Natural killer cell (primary cell): ENCODE results near the gene LYVE1. TPM values are rescaled to one million over a fixed set of nuclear protein-coding genes. Genes with fewer than 3 reads are reported as not detected.

ENCODE experiments used
- ATAC-seq, 3 donors: fragments of 150-1000 bp in 2 of 3; fragments of 200-7000 bp in 1 of 3; cut with Tn5 transposase; 1 replicate in 1 of 3; 2 replicates in 2 of 3; pipeline ENCODE4 v1.10.0; 2021; ENCODE audit warnings: mild to moderate bottlenecking in 2 of 3, moderate library complexity in 2 of 3
- DNase-seq, 2 donors: peaks; one replicate each; pipeline versions ENCODE4 v3.0.0 to v3.0.0-alpha.2; 2013 to 2021; ENCODE audit warnings: mixed read lengths in 1 of 2
- H3K27ac ChIP-seq: one replicate; pipeline ENCODE4 v1.5.1; 2013; ENCODE audit warnings: mild to moderate bottlenecking, low read length
- H3K27me3 ChIP-seq: one replicate; pipeline ENCODE4 v1.6.1; 2013; ENCODE audit warnings: low read length; ENCODE audit not compliant: control insufficient read depth, insufficient read depth
- H3K36me3 ChIP-seq: one replicate; pipeline ENCODE4 v1.6.1; 2013; ENCODE audit warnings: low read length; ENCODE audit not compliant: control insufficient read depth, insufficient read depth
- H3K4me1 ChIP-seq: one replicate; pipeline ENCODE4 v1.6.1; 2013; ENCODE audit warnings: low read length; ENCODE audit not compliant: control insufficient read depth, insufficient read depth
- H3K4me3 ChIP-seq: one replicate; pipeline ENCODE4 v1.5.1; 2013; ENCODE audit warnings: low read length
- H3K9me3 ChIP-seq: one replicate; pipeline ENCODE4 v1.6.1; 2013; ENCODE audit warnings: low read length; ENCODE audit not compliant: control insufficient read depth, insufficient read depth
- H3K27ac Mint-ChIP-seq, 2 donors: one replicate each; pipeline ENCODE4 v1.8.0; 2022; ENCODE audit warnings: mild to moderate bottlenecking in 2 of 2, mixed read lengths in 2 of 2, moderate library complexity in 1 of 2
- H3K27me3 Mint-ChIP-seq, 2 donors: one replicate each; pipeline ENCODE4 v1.8.0; 2022; ENCODE audit warnings: low read depth in 2 of 2, mixed read lengths in 2 of 2
- H3K36me3 Mint-ChIP-seq: one replicate; pipeline ENCODE4 v1.8.0; 2022; ENCODE audit warnings: mixed read lengths
- H3K4me1 Mint-ChIP-seq, 2 donors: one replicate each; pipeline ENCODE4 v1.8.0; 2022; ENCODE audit warnings: mixed read lengths in 2 of 2
- H3K4me3 Mint-ChIP-seq: one replicate; pipeline ENCODE4 v1.8.0; 2022; ENCODE audit warnings: mild to moderate bottlenecking, moderate library complexity, mixed read lengths
- H3K9me3 Mint-ChIP-seq, 2 donors: one replicate each; pipeline ENCODE4 v1.8.0; 2022; ENCODE audit warnings: mixed read lengths in 2 of 2
- CTCF ChIP-seq: fragments of 200-600 bp; IDR thresholded peaks from one replicate; pipeline ENCODE4 v1.8.0; 2022; ENCODE audit warnings: antibody characterized with exemption
- WGBS: methylation state at CpG from one replicate; pipeline ENCODE4 v1.1.7; 2013; ENCODE audit warnings: missing lambda C conversion rate; ENCODE audit not compliant: insufficient coverage; 5-methylcytosine and 5-hydroxymethylcytosine counted together
- intact Hi-C: fragments of 100-400 bp; cut with micrococcal nuclease; formaldehyde crosslinking; loops from one replicate; pipeline ENCODE4 v1.14.2; 2022
- total RNA-seq, 4 donors: library from RNA; stranded (reverse); fragments of 120-200 nt in 1 of 4; gene quantifications; one replicate each; pipeline versions ENCODE4 v1.2.3 to v1.2.4, GENCODE V29; 2013 to 2022

LYVE1 gene
- total RNA-seq, 3 donors from 2014 or later (not counting 1 experiment from before 2014, with no cell fraction given), result not detected

GRCh38 chr11:10606536-10607208 lies 38.2 kb upstream of the LYVE1 start:
- Mint-ChIP-seq H3K4me3 (no peak overlapping the region), H3K4me1 (peaks cover 12 to 21% of the 10 kb centered on the region in 2 donors), H3K36me3 (no peaks in the 10 kb centered on the region), H3K9me3 (no peaks in the 10 kb centered on the region), H3K27ac (peak overlapping the region in 1 of 2 donors; percentile 76), H3K27me3 (peaks cover 5 to 10% of the 10 kb centered on the region in 2 donors)
- DNase-seq (no peak), ATAC-seq (peak; percentile 28 to 67 (median 46))
- H3K27me3 ChIP-seq, result peaks cover under 1% of the 10 kb centered on the region
- H3K4me3 ChIP-seq, result no peak overlapping the region
- H3K4me1 ChIP-seq, result peaks cover 40% of the 10 kb centered on the region
- no peak for TF ChIP-seq CTCF
- intact Hi-C loops, result no loop called here
- 75% methylated on average over 2 of the region's 6 CpGs for WGBS
- no peaks in the 10 kb centered on the region for H3K9me3 ChIP-seq
- peak overlapping the region; percentile 67 for H3K27ac ChIP-seq
- no peaks in the 10 kb centered on the region for H3K36me3 ChIP-seq

DNA sequence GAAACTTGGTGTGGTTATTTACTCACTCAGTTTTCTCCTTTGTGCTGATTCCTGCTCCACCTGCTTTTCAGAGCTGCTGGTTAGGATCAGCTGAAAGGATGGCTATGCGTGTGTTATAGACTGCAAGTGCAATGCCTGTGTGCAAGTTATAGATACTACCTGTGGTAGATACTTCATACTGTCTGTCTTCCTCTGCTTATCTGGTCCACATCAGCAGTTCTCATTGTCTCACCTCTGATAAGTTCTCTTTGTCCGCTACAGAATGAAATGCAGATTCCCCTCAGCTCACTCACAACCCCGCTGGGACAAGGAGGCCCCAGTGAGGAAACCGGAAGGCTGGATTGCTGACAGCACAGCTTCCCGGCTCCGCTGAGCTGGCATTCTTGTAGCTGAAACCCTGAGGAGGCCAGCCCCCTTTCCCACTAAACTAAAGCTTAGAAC lies 37.5 kb upstream of the LYVE1 start:
- intact Hi-C loops, result no loop called here
- H3K4me3 Mint-ChIP-seq, result no peak overlapping the region
- DNase-seq, result no peak

DNA sequence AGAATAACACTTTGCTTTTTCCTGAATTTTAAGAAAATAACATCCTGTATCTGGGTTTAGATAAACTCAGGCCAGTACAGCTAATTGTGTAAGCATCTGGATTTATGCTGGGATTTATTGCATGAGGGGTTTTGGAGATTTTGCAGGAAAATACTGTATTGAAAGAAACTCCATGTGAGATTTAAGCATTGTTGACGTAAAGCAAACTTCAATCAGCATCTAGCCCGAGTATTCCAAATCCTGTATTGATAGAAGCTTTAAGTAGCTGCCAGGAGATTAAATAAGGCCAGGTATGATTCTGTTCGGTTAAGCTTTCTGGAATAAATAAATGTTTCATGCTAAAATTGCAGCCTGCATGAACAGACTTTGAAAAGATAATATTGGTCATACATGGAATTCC lies 36.3 kb upstream of the LYVE1 start:
- Mint-ChIP-seq H3K4me1 (peaks cover 12 to 25% of the 10 kb centered on the region in 2 donors), H3K4me3 (no peak overlapping the region), H3K27ac (no peak overlapping the region), H3K36me3 (no peaks in the 10 kb centered on the region), H3K27me3 (no peaks in the 10 kb centered on the region), H3K9me3 (no peaks in the 10 kb centered on the region)
- Histone ChIP-seq H3K27ac (no peak overlapping the region), H3K27me3 (no peaks in the 10 kb centered on the region), H3K4me3 (no peak overlapping the region), H3K36me3 (no peaks in the 10 kb centered on the region), H3K4me1 (peaks cover 41% of the 10 kb centered on the region), H3K9me3 (no peaks in the 10 kb centered on the region)
- no peak for TF ChIP-seq CTCF
- no peak for ATAC-seq
- DNase-seq, result no peak
- WGBS, result 90% methylated on average over 3 of the region's 3 CpGs
- intact Hi-C loops, result no loop called here

More for the DNA sequence above, 37.5 kb upstream of the LYVE1 start:
- Histone ChIP-seq H3K9me3 (no peaks in the 10 kb centered on the region), H3K36me3 (no peaks in the 10 kb centered on the region), H3K4me3 (no peak overlapping the region), H3K4me1 (peaks cover 41% of the 10 kb centered on the region), H3K27ac (peak overlapping the region; percentile 61), H3K27me3 (no peaks in the 10 kb centered on the region)
- no peak for ATAC-seq
- peaks cover 0 to 2% of the 10 kb centered on the region in 2 donors for H3K27me3 Mint-ChIP-seq
- H3K36me3 Mint-ChIP-seq, result no peaks in the 10 kb centered on the region
- H3K9me3 Mint-ChIP-seq, result no peaks in the 10 kb centered on the region
- WGBS, result 46% methylated on average over 6 of the region's 6 CpGs
- TF ChIP-seq CTCF, result no peak
- peak overlapping the region in 1 of 2 donors; percentile 76 for H3K27ac Mint-ChIP-seq
- peaks cover 12 to 25% of the 10 kb centered on the region in 2 donors for H3K4me1 Mint-ChIP-seq

GRCh38 chr11:10604340-10604748 lies 35.9 kb upstream of the LYVE1 start:
- no peak overlapping the region for H3K27ac ChIP-seq
- H3K36me3 ChIP-seq, result no peaks in the 10 kb centered on the region
- H3K4me1 ChIP-seq, result peaks cover 38% of the 10 kb centered on the region
- Mint-ChIP-seq H3K27ac (no peak overlapping the region), H3K36me3 (no peaks in the 10 kb centered on the region), H3K4me3 (no peak overlapping the region), H3K4me1 (peaks cover 12 to 25% of the 10 kb centered on the region in 2 donors), H3K9me3 (no peaks in the 10 kb centered on the region), H3K27me3 (no peaks in the 10 kb centered on the region)
- no peak for DNase-seq
- no peak for ATAC-seq
- WGBS, result 25% methylated on average over 9 of the region's 9 CpGs
- intact Hi-C loops, result no loop called here
- no peaks in the 10 kb centered on the region for H3K9me3 ChIP-seq
- no peak overlapping the region for H3K4me3 ChIP-seq
- TF ChIP-seq CTCF, result no peak
- no peaks in the 10 kb centered on the region for H3K27me3 ChIP-seq
